Ascending aorta (tissue), 2 donors: ENCODE data around the gene RGSL1. TPM values are rescaled to one million over a fixed set of nuclear protein-coding genes. Genes with fewer than 3 reads are reported as not detected.

Source experiments
- DNase-seq, 2 donors: peaks; one replicate each; pipeline ENCODE4 v3.0.0-alpha.2; 2019; ENCODE audit warnings: low spot score in 2 of 2
- H3K27ac ChIP-seq, 2 donors: fragments of 200-600 bp; sonication (generic); one replicate each; pipeline ENCODE4 v1.5.1; 2016 to 2017; ENCODE audit warnings: mild to moderate bottlenecking in 1 of 2
- H3K27me3 ChIP-seq: fragments of 200-600 bp; sonication (generic); one replicate; pipeline ENCODE4 v1.5.1; 2017
- H3K36me3 ChIP-seq, 2 donors: fragments of 200-600 bp; sonication (generic); one replicate each; pipeline ENCODE4 v1.5.1; 2016
- H3K4me1 ChIP-seq, 2 donors: fragments of 200-600 bp; sonication (generic); one replicate each; pipeline ENCODE4 v1.5.1; 2016 to 2017; ENCODE audit warnings: mild to moderate bottlenecking in 1 of 2
- H3K4me3 ChIP-seq, 2 donors: fragments of 200-600 bp; sonication (generic); one replicate each; pipeline ENCODE4 v1.5.1; 2016 to 2017; ENCODE audit warnings: mild to moderate bottlenecking in 1 of 2
- H3K9me3 ChIP-seq, 2 donors: fragments of 200-600 bp; sonication (generic); one replicate each; pipeline ENCODE4 v1.5.1; 2016
- intact Hi-C: fragments of 100-400 bp; cut with DNase I; formaldehyde crosslinking; loops from one replicate; pipeline ENCODE4 v1.15.1; 2023
- total RNA-seq: library from RNA; depleted of rRNA; stranded (reverse); fragments of >200 nt; gene quantifications from one replicate; pipeline ENCODE4 v1.1.0, GENCODE V29; 2016
- TF ChIP-seq, protein P1 (sequence below), 3 experiments: fragments of 200-600 bp in 2 of 3; fragments of 450-650 bp in 1 of 3; sonication (generic) in 2 of 3; IDR thresholded peaks; one replicate each; pipeline ENCODE4 v1.5.1; 2016 to 2019; ENCODE audit warnings: antibody characterized with exemption in 3 of 3, mild to moderate bottlenecking in 1 of 3, moderate library complexity in 1 of 3

RGSL1 gene
- total RNA-seq, 1 donor from 2014 or later = not detected

DNA sequence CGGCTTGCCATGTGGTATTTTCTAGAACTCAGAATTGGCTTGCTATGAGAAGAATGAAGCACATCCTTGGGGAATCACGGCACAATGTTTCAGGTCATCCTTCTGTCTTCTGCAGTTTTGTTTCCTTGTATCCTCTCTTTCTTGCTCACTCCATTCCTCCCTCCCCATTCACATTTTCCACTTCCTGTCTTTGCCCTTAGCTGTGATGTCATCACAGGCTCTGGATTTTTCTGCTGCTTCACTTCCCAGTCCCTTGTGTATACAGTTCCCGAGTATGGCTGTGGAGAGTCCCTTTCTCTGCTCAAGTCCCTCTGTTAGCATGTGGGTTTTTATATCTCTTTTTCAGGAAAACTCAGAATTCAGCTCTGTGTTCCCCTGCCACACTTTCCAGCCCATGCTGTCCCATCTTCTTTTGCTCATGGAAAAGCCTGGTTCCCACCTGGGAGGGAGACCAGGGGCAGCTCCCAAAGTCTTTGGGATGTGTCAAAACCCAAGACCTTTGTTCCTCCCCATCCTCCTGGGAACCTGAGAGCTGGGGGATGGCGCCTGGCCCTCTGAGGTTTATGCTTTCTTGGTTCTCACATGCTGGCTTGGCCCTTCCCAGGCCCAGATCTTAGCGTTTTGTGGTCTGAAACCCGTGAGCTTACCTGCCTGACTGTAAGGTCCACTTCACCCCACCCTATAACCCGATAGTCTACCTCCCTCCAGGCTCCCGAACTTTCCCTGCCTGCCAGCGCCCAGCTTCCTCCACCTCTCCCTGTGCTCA lies 159.1 kb downstream of the RGSL1 start:
- TF ChIP-seq, protein P1, sequence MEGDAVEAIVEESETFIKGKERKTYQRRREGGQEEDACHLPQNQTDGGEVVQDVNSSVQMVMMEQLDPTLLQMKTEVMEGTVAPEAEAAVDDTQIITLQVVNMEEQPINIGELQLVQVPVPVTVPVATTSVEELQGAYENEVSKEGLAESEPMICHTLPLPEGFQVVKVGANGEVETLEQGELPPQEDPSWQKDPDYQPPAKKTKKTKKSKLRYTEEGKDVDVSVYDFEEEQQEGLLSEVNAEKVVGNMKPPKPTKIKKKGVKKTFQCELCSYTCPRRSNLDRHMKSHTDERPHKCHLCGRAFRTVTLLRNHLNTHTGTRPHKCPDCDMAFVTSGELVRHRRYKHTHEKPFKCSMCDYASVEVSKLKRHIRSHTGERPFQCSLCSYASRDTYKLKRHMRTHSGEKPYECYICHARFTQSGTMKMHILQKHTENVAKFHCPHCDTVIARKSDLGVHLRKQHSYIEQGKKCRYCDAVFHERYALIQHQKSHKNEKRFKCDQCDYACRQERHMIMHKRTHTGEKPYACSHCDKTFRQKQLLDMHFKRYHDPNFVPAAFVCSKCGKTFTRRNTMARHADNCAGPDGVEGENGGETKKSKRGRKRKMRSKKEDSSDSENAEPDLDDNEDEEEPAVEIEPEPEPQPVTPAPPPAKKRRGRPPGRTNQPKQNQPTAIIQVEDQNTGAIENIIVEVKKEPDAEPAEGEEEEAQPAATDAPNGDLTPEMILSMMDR (IDR thresholded peaks at IDR 0.05) = no peak
- H3K27me3 ChIP-seq = no peaks in the 10 kb centered on the region
- no peak overlapping the region for H3K27ac ChIP-seq
- no peaks in the 10 kb centered on the region for H3K36me3 ChIP-seq
- H3K9me3 ChIP-seq = no peaks in the 10 kb centered on the region
- DNase-seq = no peak
- peaks cover under 1 to 6% of the 10 kb centered on the region in 2 donors for H3K4me1 ChIP-seq
- intact Hi-C loops = no loop called here
- H3K4me3 ChIP-seq = no peak overlapping the region

Other genes with a start within 250 kb of the RGSL1 start
- 1,017 TPM for gene GLUL, start 58.4 kb upstream of the RGSL1 start, total RNA-seq
- gene TEDDM1, start 49.5 kb upstream of the RGSL1 start, total RNA-seq = not detected
- 0.43 TPM for gene RNASEL, start 139.1 kb downstream of the RGSL1 start, total RNA-seq
- gene RGS16, start 154.2 kb downstream of the RGSL1 start, total RNA-seq = 8.1 TPM
- not detected for gene RGS8, start 234.4 kb downstream of the RGSL1 start, total RNA-seq